Heart right ventricle (tissue), 16 donors: ENCODE results near the gene GAL3ST2. TPM values are rescaled to one million over a fixed set of nuclear protein-coding genes. Genes with fewer than 3 reads are reported as not detected.

Source experiments
- ATAC-seq, 8 donors: fragments of 200-7000 bp; cut with Tn5 transposase; one replicate each; pipeline ENCODE4 v1.9.1; 2020; ENCODE audit warnings: mild to moderate bottlenecking in 8 of 8, moderate library complexity in 8 of 8, moderate number of reproducible peaks in 1 of 8
- DNase-seq, 2 donors: peaks; one replicate each; pipeline ENCODE4 v3.0.0-alpha.2; 2020
- H3K27ac ChIP-seq, 10 donors: fragments of 200-600 bp; sonication (generic) in 2 of 10; one replicate each; pipeline versions ENCODE4 v1.5.0 to v1.8.0; 2020 to 2022; ENCODE audit warnings: mild to moderate bottlenecking in 3 of 10
- H3K27me3 ChIP-seq, 7 donors: fragments of 200-600 bp; one replicate each; pipeline ENCODE4 v1.8.0; 2021 to 2022; ENCODE audit warnings: mild to moderate bottlenecking in 2 of 7
- H3K36me3 ChIP-seq, 9 donors: fragments of 200-600 bp; sonication (generic) in 1 of 9; one replicate each; pipeline versions ENCODE4 v1.5.0 to v1.8.0; 2020 to 2022; ENCODE audit warnings: mild to moderate bottlenecking in 2 of 9
- H3K4me1 ChIP-seq, 9 donors: fragments of 200-600 bp; sonication (generic) in 1 of 9; one replicate each; pipeline versions ENCODE4 v1.5.0 to v1.8.0; 2020 to 2022; ENCODE audit warnings: mild to moderate bottlenecking in 4 of 9
- H3K4me3 ChIP-seq, 10 donors: fragments of 200-600 bp; sonication (generic) in 2 of 10; one replicate each; pipeline versions ENCODE4 v1.5.0 to v1.8.0; 2020 to 2022; ENCODE audit warnings: mild to moderate bottlenecking in 7 of 10, moderate library complexity in 2 of 10
- H3K9me3 ChIP-seq, 11 donors: fragments of 200-600 bp in 10 of 11; sonication (generic) in 2 of 11; one replicate each; pipeline versions ENCODE4 v1.5.0 to v1.8.0; 2013 to 2022; ENCODE audit warnings: mild to moderate bottlenecking in 2 of 11, control low read depth in 1 of 11, moderate library complexity in 1 of 11
- WGBS, 2 donors: extraction: QIAGEN DNeasy Blood & Tissue Kit; methylation state at CpG; one replicate each; pipeline ENCODE4 v1.1.7; 2013; ENCODE audit warnings: inconsistent platforms in 1 of 2; 5-methylcytosine and 5-hydroxymethylcytosine counted together
- intact Hi-C, 10 donors: fragments of 100-400 bp; cut with DNase I; formaldehyde crosslinking; loops; one replicate each; pipeline versions ENCODE4 v1.11.1 to v1.14.2; 2022
- polyA plus RNA-seq, 2 donors: library from polyadenylated mRNA; stranded (reverse); fragments of 200-250 nt; gene quantifications; one replicate each; pipeline ENCODE4 v1.2.3, GENCODE V29; 2013
- total RNA-seq, 10 donors: library from RNA; stranded (reverse); fragmentation: NEBNext Ultra II Directional in 3 of 10; extraction: Animal tissue kit (Norgen Biotek cat#: 25700) in 3 of 10; gene quantifications; one replicate each; pipeline versions ENCODE4 v1.2.1 to v1.2.4, GENCODE V29; 2021 to 2023
- TF ChIP-seq, protein P1 (sequence below), 9 donors: fragments of 200-600 bp; sonication (generic) in 2 of 9; IDR thresholded peaks; one replicate each; pipeline versions ENCODE4 v1.5.0 to v1.8.0; 2021 to 2022; ENCODE audit warnings: antibody characterized with exemption in 9 of 9, mild to moderate bottlenecking in 5 of 9, moderate library complexity in 1 of 9
- donor health status: Arrhythmogenic right ventricular cardiomyopathy.
- donor health status: ischemic (EF 13 %, LVEDD 7.1; RV severe dilation, severe dysfunction).
- donor health status: healthy with polysubstance abuse.
- donor health status: DM: no; HTN: yes; CAD: no.
- donor health status: DM: no; HTN: no; CAD: no.
- donor health status: ischemic (EF 25% LVEDD 6.9; RV normal size, moderate dysfunction).
- donor health status: ischemic (EF 25% LVEDD 5.7; RV mildly dilated, moderate dysfunction).
- donor health status: healthy.
- donor health status: DM: yes; HTN: yes; CAD: no.
- donor health status: Ischemic cardiomyopathy.
- donor health status: ischemic (EF 35%, LVEDD 5.7; RV mildly dilated, moderate dysfunction).
- donor health status: nonischemic (EF 11% LVEDD 7.7; RV severe dilation, severe dysfunction).
- donor health status: DM: yes; HTN: yes; CAD: no.
- donor health status: PGD.
- donor health status: ischemic (EF 29% LVEDD 5.4; RV normal size, mild dysfunction).
- donor health status: nonischemic (EF 23%, LVEDD 6.1; RV moderate dilation, normal function).

Gene GAL3ST2
- total and polyA plus RNA-seq, 12 donors = 0.19 to 0.28 (median 0.23) TPM; not detected in 9

DNA sequence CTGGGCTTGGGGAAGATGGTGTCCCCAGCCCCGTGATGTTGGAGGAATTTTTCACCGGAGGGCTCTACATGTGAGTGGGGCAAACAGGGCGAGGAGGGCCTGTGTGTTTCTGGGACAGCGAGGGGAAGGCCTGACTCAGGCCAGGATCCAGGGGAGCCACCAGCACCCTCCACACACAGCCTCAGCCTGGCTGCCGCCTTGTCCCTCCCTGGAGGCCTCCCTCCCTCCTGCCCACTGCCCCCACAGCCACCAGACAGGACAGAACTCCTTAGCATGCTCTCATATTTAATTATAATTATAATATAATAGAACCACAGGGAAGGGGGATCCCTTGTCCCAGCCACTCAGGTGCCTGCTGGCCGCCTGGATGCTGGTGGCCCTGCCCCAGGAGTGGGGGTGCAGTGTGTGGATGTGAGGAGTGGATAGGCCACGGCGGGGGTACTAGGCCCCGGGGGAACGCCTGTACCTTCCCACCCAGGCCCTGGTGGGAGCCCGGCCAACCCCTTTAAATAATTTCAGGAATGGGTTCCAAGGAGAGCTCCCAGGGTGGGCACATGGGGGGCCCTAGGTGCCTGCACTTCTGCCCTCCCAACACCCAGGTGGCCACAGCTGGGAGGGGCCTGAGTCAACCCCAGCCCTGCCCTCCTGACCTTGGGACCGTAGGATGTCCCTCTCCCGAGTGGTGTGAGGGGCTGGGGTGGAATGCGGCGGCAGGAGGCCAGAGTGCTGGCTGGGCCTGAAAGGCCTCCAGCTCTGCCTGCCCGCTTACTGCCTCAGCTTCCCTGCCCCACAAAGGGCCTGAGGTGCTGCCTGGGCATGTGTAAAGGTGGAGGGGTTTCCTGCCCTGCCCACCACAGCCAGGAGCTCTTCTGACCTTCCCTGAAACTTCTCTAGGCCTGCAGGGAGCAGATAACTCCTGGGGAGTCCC is 73.3 kb downstream of the GAL3ST2 start:
- ATAC-seq = no peak
- Histone ChIP-seq H3K36me3 (no peaks in the 10 kb centered on the region), H3K27ac (peak overlapping the region in 1 of 10 donors; percentile 2), H3K9me3 (no peaks in the 10 kb centered on the region), H3K4me3 (no peak overlapping the region), H3K27me3 (peaks cover 0 to 6% (median 0%) of the 10 kb centered on the region in 7 donors), H3K4me1 (peaks cover 8 to 23% (median 19%) of the 10 kb centered on the region in 9 donors)
- 89 to 90% methylated on average over 16 of the region's 16 CpGs for WGBS, 2 donors
- TF ChIP-seq, protein P1, sequence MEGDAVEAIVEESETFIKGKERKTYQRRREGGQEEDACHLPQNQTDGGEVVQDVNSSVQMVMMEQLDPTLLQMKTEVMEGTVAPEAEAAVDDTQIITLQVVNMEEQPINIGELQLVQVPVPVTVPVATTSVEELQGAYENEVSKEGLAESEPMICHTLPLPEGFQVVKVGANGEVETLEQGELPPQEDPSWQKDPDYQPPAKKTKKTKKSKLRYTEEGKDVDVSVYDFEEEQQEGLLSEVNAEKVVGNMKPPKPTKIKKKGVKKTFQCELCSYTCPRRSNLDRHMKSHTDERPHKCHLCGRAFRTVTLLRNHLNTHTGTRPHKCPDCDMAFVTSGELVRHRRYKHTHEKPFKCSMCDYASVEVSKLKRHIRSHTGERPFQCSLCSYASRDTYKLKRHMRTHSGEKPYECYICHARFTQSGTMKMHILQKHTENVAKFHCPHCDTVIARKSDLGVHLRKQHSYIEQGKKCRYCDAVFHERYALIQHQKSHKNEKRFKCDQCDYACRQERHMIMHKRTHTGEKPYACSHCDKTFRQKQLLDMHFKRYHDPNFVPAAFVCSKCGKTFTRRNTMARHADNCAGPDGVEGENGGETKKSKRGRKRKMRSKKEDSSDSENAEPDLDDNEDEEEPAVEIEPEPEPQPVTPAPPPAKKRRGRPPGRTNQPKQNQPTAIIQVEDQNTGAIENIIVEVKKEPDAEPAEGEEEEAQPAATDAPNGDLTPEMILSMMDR (IDR thresholded peaks at IDR 0.05) = no peak
- DNase-seq = no peak
- intact Hi-C loops = loop anchor here in 1 of 10 donors (10.0 kb wide), 1 partner anchor 115 kb away; the partner anchor contains the start of gene D2HGDH

DNA sequence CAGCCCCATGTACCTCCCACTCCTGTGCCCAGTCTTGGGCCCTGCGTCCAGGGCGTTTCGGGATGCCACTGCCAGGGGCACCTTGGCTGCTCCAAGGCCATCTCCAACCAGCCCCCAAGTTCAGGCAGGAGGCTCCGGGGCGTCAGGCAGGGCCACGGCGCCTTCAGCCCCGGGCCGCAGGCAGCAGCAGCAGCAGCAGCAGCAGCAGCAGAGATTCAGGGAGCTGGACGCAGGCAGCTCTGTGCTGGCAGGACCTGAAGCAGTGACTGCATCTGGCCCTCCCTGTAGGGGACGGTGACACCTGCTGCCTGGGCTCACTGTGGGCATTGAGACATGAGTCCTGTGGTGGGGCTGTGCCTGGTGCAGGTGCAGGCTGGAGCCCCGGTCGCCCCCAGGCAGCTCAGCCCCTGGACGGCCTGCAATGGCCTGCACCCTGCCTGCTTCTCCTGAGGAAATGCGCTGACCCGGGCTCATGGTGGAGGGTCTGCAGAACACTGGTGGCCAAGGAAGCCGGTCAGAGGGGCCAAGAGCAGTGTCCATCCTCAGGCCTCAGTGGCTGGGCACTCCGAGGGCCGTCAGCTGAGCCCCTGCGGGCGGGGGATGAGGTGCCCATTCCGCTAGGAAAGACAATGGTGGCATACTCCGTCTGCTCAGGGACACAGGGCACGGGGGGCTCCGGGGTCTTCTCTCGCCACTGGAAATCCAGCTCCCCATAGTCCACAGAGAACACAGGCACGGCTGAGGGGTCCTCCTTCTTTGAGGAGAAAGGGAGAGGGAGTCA is 74.1 kb downstream of the GAL3ST2 start:
- 95 to 97% methylated on average over 27 of the region's 27 CpGs for WGBS, 2 donors
- Histone ChIP-seq H3K27ac (no peak overlapping the region), H3K9me3 (no peaks in the 10 kb centered on the region), H3K36me3 (no peaks in the 10 kb centered on the region), H3K27me3 (peaks cover 0 to 6% (median 0%) of the 10 kb centered on the region in 7 donors), H3K4me1 (peaks cover 8 to 22% (median 17%) of the 10 kb centered on the region in 9 donors), H3K4me3 (no peak overlapping the region)
- intact Hi-C loops = loop anchor here in 1 of 10 donors (10.0 kb wide), 1 partner anchor 116 kb away; the partner anchor contains the start of gene D2HGDH
- TF ChIP-seq, protein P1 (IDR thresholded peaks at IDR 0.05) = no peak
- ATAC-seq (no peak), DNase-seq (no peak)

DNA sequence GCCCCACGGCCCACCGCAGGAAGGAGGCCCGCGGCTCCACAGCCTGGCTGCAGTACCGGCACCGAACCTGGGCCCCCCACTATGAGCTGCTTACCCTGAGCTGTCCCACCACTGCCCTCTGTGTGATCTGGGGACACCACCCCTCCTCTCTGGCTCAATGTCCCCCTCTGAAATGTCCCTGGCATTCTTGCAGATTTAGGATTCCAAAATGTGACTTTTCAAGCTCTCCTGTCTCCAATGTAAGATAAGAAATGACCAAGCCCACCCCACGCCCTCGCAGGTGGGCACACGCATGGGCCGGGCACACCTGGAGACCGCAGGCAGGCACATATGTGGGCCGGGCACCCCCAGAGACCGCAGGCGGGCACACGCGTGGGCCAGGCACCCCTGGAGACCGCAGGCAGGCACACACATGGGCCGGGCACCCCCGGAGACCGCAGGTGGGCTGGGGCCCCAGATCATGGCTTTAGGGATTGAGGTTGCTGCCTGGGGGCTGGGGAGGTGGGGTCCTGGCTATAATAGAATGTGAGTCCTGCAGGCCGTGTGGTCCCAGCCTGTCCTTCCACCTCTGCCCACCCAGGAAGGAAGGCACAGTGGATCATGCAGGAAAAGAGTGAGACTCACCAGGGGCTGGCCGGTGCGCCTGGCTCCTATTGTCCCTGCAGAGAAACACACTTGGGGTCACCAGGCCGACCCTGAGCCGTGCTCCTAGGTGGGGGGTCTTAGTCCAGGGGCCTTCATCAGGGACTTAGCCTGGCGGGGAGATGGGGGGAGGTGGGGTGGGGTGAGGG is 74.9 kb downstream of the GAL3ST2 start:
- H3K4me3 ChIP-seq = no peak overlapping the region
- WGBS, 2 donors = 89 to 94% methylated on average over 26 of the region's 26 CpGs

More for the DNA sequence above, 74.9 kb downstream of the GAL3ST2 start:
- ATAC-seq (no peak), DNase-seq (no peak)
- Histone ChIP-seq H3K9me3 (no peaks in the 10 kb centered on the region), H3K36me3 (no peaks in the 10 kb centered on the region), H3K27me3 (peaks cover 0 to under 1% (median 0%) of the 10 kb centered on the region in 7 donors), H3K4me1 (peaks cover 8 to 22% (median 17%) of the 10 kb centered on the region in 9 donors), H3K27ac (no peak overlapping the region)
- TF ChIP-seq, protein P1 (IDR thresholded peaks at IDR 0.05) = no peak
- intact Hi-C loops = loop anchor here in 1 of 10 donors (10.0 kb wide), 1 partner anchor 117 kb away; the partner anchor contains the start of gene D2HGDH
